ENCODE results near the gene TSPAN32. TPM values are rescaled to one million over a fixed set of nuclear protein-coding genes. Genes with fewer than 3 reads are reported as not detected.

Gene TSPAN32
- total RNA-seq, 1 experiment from 2014 or later = not detected

DNA sequence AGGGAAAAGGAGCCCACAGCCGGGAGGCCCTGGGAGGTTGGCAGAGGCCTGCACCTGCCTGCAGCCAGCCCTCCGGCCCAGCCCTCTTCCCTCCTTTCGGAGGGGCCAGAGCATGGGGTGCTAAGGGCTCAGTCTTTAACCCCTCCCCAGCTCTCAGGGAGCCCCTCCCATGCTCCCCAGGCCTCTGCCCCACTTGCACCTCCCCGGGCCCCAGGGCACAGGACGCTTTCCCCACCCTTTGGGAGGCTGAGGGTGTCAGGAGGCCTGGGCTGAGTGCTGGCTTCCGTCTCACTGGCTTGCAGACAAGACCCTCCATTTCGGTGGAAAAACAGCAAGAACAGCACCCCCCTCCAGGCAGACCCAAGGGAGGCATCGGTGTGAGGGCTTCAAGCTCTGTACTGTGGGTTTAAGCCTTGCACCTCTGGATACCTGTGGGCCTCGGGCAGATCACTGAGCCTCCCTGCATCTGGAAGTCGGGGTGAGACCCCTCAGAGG, 38.7 kb upstream of the TSPAN32 start:
- POLR2A ChIA-PET = no interaction called here
- H3K4me1 ChIP-seq (ENCODE audit: control insufficient read depth, insufficient read depth, low read length) = no peaks in the 10 kb centered on the region
- in situ Hi-C loops (cut with HindIII; ENCODE audit: low pct_unique_long_range_greater_than_20kb, low sequenced_read_pairs) = no loop called here
- H3K4me3 ChIP-seq (ENCODE audit: low read depth in 2 of 2, low read length in 2 of 2) = no peak overlapping the region
- no peaks in the 10 kb centered on the region; the same call in none of the 2 replicates for H3K27me3 ChIP-seq (ENCODE audit: control insufficient read depth, insufficient read depth, low read length)
- DNase-seq (ENCODE audit: low read depth, low spot score) = no peak
- CTCF ChIA-PET = interaction anchor here (0.5 kb wide), 1 partner anchor 127 kb away, joined by 5 read pairs; no protein-coding TSS in a partner anchor
- H3K9me3 ChIP-seq (ENCODE audit: control insufficient read depth, insufficient read depth, low read depth, low read length) = no peaks in the 10 kb centered on the region
- no peak for ATAC-seq
- no peak overlapping the region for H3K27ac ChIP-seq (ENCODE audit: low read length)
- no TSS peak for BruUV-seq (replicated peaks)
- TF ChIP-seq, protein P1, sequence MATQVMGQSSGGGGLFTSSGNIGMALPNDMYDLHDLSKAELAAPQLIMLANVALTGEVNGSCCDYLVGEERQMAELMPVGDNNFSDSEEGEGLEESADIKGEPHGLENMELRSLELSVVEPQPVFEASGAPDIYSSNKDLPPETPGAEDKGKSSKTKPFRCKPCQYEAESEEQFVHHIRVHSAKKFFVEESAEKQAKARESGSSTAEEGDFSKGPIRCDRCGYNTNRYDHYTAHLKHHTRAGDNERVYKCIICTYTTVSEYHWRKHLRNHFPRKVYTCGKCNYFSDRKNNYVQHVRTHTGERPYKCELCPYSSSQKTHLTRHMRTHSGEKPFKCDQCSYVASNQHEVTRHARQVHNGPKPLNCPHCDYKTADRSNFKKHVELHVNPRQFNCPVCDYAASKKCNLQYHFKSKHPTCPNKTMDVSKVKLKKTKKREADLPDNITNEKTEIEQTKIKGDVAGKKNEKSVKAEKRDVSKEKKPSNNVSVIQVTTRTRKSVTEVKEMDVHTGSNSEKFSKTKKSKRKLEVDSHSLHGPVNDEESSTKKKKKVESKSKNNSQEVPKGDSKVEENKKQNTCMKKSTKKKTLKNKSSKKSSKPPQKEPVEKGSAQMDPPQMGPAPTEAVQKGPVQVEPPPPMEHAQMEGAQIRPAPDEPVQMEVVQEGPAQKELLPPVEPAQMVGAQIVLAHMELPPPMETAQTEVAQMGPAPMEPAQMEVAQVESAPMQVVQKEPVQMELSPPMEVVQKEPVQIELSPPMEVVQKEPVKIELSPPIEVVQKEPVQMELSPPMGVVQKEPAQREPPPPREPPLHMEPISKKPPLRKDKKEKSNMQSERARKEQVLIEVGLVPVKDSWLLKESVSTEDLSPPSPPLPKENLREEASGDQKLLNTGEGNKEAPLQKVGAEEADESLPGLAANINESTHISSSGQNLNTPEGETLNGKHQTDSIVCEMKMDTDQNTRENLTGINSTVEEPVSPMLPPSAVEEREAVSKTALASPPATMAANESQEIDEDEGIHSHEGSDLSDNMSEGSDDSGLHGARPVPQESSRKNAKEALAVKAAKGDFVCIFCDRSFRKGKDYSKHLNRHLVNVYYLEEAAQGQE (IDR thresholded peaks at IDR 0.05; ENCODE audit: insufficient read depth in 1 of 2, low read depth in 2 of 2, low read length in 1 of 2) = no peak
- TF ChIP-seq, protein P2, sequence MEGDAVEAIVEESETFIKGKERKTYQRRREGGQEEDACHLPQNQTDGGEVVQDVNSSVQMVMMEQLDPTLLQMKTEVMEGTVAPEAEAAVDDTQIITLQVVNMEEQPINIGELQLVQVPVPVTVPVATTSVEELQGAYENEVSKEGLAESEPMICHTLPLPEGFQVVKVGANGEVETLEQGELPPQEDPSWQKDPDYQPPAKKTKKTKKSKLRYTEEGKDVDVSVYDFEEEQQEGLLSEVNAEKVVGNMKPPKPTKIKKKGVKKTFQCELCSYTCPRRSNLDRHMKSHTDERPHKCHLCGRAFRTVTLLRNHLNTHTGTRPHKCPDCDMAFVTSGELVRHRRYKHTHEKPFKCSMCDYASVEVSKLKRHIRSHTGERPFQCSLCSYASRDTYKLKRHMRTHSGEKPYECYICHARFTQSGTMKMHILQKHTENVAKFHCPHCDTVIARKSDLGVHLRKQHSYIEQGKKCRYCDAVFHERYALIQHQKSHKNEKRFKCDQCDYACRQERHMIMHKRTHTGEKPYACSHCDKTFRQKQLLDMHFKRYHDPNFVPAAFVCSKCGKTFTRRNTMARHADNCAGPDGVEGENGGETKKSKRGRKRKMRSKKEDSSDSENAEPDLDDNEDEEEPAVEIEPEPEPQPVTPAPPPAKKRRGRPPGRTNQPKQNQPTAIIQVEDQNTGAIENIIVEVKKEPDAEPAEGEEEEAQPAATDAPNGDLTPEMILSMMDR (IDR thresholded peaks at IDR 0.05) = no peak
- TF ChIP-seq SIN3A (IDR thresholded peaks at IDR 0.05; ENCODE audit: borderline replicate concordance, insufficient read depth, low read depth, low read length) (no peak), POLR2AphosphoS5 (IDR thresholded peaks at IDR 0.05; ENCODE audit: low read depth, low read length) (no peak), TCF7L2 (IDR thresholded peaks at IDR 0.05; ENCODE audit: low read depth, low read length) (no peak)
- no peaks in the 10 kb centered on the region for H3K36me3 ChIP-seq (ENCODE audit: control insufficient read depth, insufficient read depth, low read length)
- intact Hi-C loops (cut with micrococcal nuclease; ENCODE audit: unreplicated experiment) = no loop called here

DNA sequence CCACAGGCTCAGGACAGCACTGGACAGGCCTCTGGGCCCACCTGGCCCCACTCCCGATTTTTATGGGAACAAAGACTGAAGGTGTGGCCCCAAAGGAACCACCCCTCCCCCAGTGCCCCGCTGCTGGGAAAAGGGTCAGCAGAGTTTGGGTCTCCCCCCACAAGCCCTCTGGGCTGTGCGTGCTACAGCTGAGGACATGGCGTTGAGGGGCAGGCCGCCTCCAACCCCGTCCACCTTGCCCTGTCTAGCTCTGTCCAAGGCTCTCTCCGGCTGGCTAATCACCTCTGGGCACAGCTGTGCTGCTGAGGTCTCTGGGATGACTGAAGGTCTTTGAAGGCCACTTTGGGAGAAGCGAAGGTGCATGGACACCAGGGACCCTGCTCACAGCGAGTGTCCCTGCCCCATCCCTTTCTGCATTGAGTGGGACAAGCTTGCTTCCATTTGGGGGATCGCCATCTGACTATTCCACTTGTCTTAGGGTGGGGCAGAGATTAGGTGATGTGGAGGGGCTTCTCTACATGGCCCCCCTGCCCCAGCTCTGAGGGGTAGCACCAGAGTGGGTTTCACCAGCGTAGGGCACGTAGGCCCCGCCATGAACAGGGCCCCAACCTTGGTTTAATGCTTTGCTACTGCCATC, 38.0 kb upstream of the TSPAN32 start:
- intact Hi-C loops (cut with micrococcal nuclease; ENCODE audit: unreplicated experiment) (no loop called here), in situ Hi-C loops (cut with HindIII; ENCODE audit: low pct_unique_long_range_greater_than_20kb, low sequenced_read_pairs) (no loop called here)
- no peak for ATAC-seq
- no peak overlapping the region for H3K27ac ChIP-seq (ENCODE audit: low read length)
- ChIA-PET POLR2A (no interaction called here), CTCF (no interaction called here)
- H3K4me1 ChIP-seq (ENCODE audit: control insufficient read depth, insufficient read depth, low read length) = no peaks in the 10 kb centered on the region
- H3K27me3 ChIP-seq (ENCODE audit: control insufficient read depth, insufficient read depth, low read length) = peaks cover 3% of the 10 kb centered on the region
- BruUV-seq (replicated peaks) = no TSS peak
- DNase-seq (ENCODE audit: low read depth, low spot score) = no peak
- no peaks in the 10 kb centered on the region for H3K36me3 ChIP-seq (ENCODE audit: control insufficient read depth, insufficient read depth, low read length)
- no peaks in the 10 kb centered on the region for H3K9me3 ChIP-seq (ENCODE audit: control insufficient read depth, insufficient read depth, low read depth, low read length)
- TF ChIP-seq POLR2AphosphoS5 (IDR thresholded peaks at IDR 0.05; ENCODE audit: low read depth, low read length) = no peak
- no peak for TF ChIP-seq TCF7L2 (IDR thresholded peaks at IDR 0.05; ENCODE audit: low read depth, low read length)
- TF ChIP-seq, protein P1 (IDR thresholded peaks at IDR 0.05; ENCODE audit: insufficient read depth in 1 of 2, low read depth in 2 of 2, low read length in 1 of 2) = no peak
- no peak overlapping the region for H3K4me3 ChIP-seq (ENCODE audit: low read depth in 2 of 2, low read length in 2 of 2)
